ENCODE results near the gene ATP12A. TPM values are rescaled to one million over a fixed set of nuclear protein-coding genes. Genes with fewer than 3 reads are reported as not detected.

The ATP12A gene
- total RNA-seq, 1 donor from 2014 or later: not detected

DNA sequence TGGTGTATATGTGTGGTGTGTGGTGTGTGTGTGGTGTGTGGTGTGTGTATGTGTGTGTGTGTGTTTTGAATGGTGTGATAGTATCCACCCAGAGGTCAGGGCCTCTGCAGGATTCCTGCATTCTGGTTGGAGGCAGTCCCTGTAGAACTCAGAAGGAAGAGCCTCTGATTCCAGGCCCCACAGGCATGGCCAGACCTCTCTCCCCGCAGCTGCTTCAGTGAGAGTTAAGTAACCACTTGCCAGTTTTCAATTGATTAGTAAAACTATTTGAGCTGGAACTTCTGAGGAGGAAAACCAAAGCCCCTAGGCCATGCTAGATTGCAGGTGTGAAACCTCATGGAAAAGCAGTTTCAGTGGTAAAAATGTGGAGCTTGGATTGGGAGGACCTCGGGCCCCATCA is 2.1 kb downstream of the ATP12A start:
- Histone ChIP-seq H3K79me2 (ENCODE audit: low read depth) (no peaks in the 10 kb centered on the region), H3K27ac (no peak overlapping the region), H3K27me3 (peaks cover 52% of the 10 kb centered on the region), H3K9me3 (ENCODE audit: low read depth) (no peaks in the 10 kb centered on the region), H3K4me1 (peaks cover 9% of the 10 kb centered on the region), H3K9ac (no peak overlapping the region), H2AFZ (replicated peaks) (no peak overlapping the region), H3F3A (ENCODE audit: low read depth) (peaks cover 16% of the 10 kb centered on the region), H3K36me3 (no peaks in the 10 kb centered on the region), H3K4me3 (no peak overlapping the region), H4K20me1 (ENCODE audit: low read depth) (no peaks in the 10 kb centered on the region), H3K4me2 (no peak overlapping the region)
- TF ChIP-seq EZH2phosphoT487 (IDR thresholded peaks at IDR 0.05) (no peak), EZH2 (IDR thresholded peaks at IDR 0.05) (no peak)
- TF ChIP-seq, protein P1, sequence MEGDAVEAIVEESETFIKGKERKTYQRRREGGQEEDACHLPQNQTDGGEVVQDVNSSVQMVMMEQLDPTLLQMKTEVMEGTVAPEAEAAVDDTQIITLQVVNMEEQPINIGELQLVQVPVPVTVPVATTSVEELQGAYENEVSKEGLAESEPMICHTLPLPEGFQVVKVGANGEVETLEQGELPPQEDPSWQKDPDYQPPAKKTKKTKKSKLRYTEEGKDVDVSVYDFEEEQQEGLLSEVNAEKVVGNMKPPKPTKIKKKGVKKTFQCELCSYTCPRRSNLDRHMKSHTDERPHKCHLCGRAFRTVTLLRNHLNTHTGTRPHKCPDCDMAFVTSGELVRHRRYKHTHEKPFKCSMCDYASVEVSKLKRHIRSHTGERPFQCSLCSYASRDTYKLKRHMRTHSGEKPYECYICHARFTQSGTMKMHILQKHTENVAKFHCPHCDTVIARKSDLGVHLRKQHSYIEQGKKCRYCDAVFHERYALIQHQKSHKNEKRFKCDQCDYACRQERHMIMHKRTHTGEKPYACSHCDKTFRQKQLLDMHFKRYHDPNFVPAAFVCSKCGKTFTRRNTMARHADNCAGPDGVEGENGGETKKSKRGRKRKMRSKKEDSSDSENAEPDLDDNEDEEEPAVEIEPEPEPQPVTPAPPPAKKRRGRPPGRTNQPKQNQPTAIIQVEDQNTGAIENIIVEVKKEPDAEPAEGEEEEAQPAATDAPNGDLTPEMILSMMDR (IDR thresholded peaks at IDR 0.05): no peak
- no peaks in the 10 kb centered on the region for H3K9me3 Mint-ChIP-seq
- peak overlapping the region; percentile 73 for H3K4me3 Mint-ChIP-seq
- peak; percentile 11 for DNase-seq (ENCODE audit: low spot score)
- no peak overlapping the region for H3K27ac Mint-ChIP-seq
- peaks cover 45% of the 10 kb centered on the region for H3K4me1 Mint-ChIP-seq
- H3K27me3 Mint-ChIP-seq (ENCODE audit: insufficient read depth, low read depth): peaks cover 32% of the 10 kb centered on the region
- H3K36me3 Mint-ChIP-seq: no peaks in the 10 kb centered on the region

DNA sequence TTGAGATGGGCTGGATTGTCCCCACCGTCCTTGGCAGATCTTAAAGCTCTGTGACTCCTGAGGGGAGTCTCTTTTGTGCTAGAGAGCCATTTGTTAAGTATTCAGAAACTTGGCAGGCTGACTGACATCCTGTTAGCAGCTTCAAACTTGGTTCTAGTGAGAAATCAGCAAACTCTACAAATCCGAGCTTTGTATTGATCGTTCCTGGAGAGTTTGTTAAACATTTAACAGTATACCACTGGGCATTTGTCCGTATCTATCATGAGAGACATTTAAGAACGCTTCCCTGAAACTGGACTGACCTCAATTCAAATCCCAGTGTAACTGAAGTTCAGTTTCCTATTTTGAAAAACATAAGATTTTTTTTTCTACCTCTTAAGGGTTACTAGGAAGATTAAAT is 3.1 kb downstream of the ATP12A start:
- Histone ChIP-seq H4K20me1 (ENCODE audit: low read depth) (no peaks in the 10 kb centered on the region), H3K4me2 (no peak overlapping the region), H3K9ac (no peak overlapping the region), H2AFZ (replicated peaks) (no peak overlapping the region), H3K4me1 (peaks cover 9% of the 10 kb centered on the region), H3K27ac (no peak overlapping the region), H3K4me3 (no peak overlapping the region), H3K27me3 (peaks cover 42% of the 10 kb centered on the region), H3K36me3 (no peaks in the 10 kb centered on the region), H3F3A (ENCODE audit: low read depth) (peaks cover 16% of the 10 kb centered on the region), H3K79me2 (ENCODE audit: low read depth) (no peaks in the 10 kb centered on the region), H3K9me3 (ENCODE audit: low read depth) (no peaks in the 10 kb centered on the region)
- no peak for TF ChIP-seq EZH2 (IDR thresholded peaks at IDR 0.05)
- TF ChIP-seq, protein P1 (IDR thresholded peaks at IDR 0.05): no peak
- no peak for TF ChIP-seq EZH2phosphoT487 (IDR thresholded peaks at IDR 0.05)
- Mint-ChIP-seq H3K4me1 (peaks cover 45% of the 10 kb centered on the region), H3K36me3 (no peaks in the 10 kb centered on the region), H3K9me3 (no peaks in the 10 kb centered on the region), H3K27ac (no peak overlapping the region), H3K4me3 (no peak overlapping the region), H3K27me3 (ENCODE audit: insufficient read depth, low read depth) (peaks cover 33% of the 10 kb centered on the region)
- DNase-seq (ENCODE audit: low spot score): no peak

DNA sequence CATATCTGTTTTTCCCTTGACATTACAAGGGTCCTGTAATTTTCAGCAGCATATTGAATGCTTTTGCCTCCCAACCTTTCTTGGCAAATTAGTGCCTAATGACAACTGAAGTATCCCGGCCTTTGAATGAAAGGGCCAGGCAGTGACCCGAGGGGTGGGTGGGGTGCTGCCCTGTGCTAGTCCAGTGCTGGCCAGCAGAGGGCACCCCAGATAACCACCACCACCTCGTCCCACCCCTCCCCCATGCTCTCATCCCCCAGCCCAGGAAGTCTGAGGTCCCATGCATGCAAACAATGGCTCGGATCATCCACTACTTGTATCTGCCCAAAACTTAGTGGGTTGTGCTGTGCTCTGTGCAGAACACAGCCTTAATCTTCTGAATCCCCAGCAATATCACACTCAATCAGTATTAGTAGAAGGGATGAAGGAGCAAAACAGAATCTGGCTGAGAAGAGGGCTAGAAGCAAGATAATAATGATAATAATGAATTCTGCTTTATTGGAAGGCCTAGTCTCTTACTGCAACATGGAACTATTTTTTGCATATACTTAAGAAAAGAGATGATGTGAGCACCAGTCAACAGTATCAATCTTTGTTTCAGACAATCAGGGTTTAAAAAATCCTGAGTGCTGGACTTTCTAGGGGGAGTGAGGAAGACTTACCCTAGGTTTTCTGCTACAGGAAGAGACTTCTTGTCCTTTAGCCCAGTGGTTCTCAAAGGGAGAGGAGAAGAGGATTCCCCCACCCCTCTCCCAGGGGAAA is 3.8 kb downstream of the ATP12A start:
- no peak overlapping the region for H3K4me3 ChIP-seq
- no peak overlapping the region for H3K4me2 ChIP-seq
- Mint-ChIP-seq H3K4me3 (no peak overlapping the region), H3K9me3 (no peaks in the 10 kb centered on the region), H3K36me3 (no peaks in the 10 kb centered on the region), H3K27ac (peak overlapping the region; percentile 81), H3K4me1 (peaks cover 45% of the 10 kb centered on the region), H3K27me3 (ENCODE audit: insufficient read depth, low read depth) (peaks cover 30% of the 10 kb centered on the region)
- H3K27me3 ChIP-seq: peaks cover 36% of the 10 kb centered on the region
- DNase-seq (ENCODE audit: low spot score): peak; percentile 88
- no peaks in the 10 kb centered on the region for H3K79me2 ChIP-seq (ENCODE audit: low read depth)
- no peak overlapping the region for H3K9ac ChIP-seq
- H3K9me3 ChIP-seq (ENCODE audit: low read depth): no peaks in the 10 kb centered on the region
- H3K4me1 ChIP-seq: peaks cover 9% of the 10 kb centered on the region
- H4K20me1 ChIP-seq (ENCODE audit: low read depth): no peaks in the 10 kb centered on the region
- no peak overlapping the region for H3K27ac ChIP-seq
- TF ChIP-seq, protein P1 (IDR thresholded peaks at IDR 0.05): peak; percentile 90
- no peak for TF ChIP-seq EZH2 (IDR thresholded peaks at IDR 0.05)
- peak overlapping the region; percentile 88 for H2AFZ ChIP-seq (replicated peaks)
- no peaks in the 10 kb centered on the region for H3K36me3 ChIP-seq
- H3F3A ChIP-seq (ENCODE audit: low read depth): peaks cover 16% of the 10 kb centered on the region

All from neural progenitor cell (in vitro differentiated cells).